ES-I3 (cell line): Measurements from ENCODE around the gene MATR3.
A peak's percentile ranks its signal among the peaks of the same experiment; 100 is the strongest.

ENCODE experiments used
- H3K36me3 ChIP-seq: 2 replicates; pipeline ENCODE4 v1.6.1; 2013; ENCODE audit warnings: mild to moderate bottlenecking, low read length, control low read depth, moderate library complexity; ENCODE audit not compliant: insufficient read depth
- H3K4me1 ChIP-seq: 2 replicates; pipeline ENCODE4 v1.6.1; 2013; ENCODE audit warnings: mild to moderate bottlenecking, control low read depth, low read length; ENCODE audit not compliant: insufficient read depth
- H3K9ac ChIP-seq: 2 replicates; pipeline ENCODE4 v1.6.1; 2013; ENCODE audit warnings: low read depth, mild to moderate bottlenecking, low read length, moderate library complexity
- H3K9me3 ChIP-seq: 2 replicates; pipeline ENCODE4 v1.6.1; 2013; ENCODE audit warnings: mild to moderate bottlenecking, low read length, moderate library complexity; ENCODE audit not compliant: control insufficient read depth, insufficient read depth

MATR3 gene

GRCh38 chr5:139282197-139282557 lies 11.4 kb upstream of the MATR3 start:
- peaks cover 45% of the 10 kb centered on the region for H3K36me3 ChIP-seq
- H3K9ac ChIP-seq, result no peak overlapping the region
- H3K9me3 ChIP-seq, result no peaks in the 10 kb centered on the region
- peaks cover 6% of the 10 kb centered on the region; the same call in 1 of the 2 replicates for H3K4me1 ChIP-seq

GRCh38 chr5:139283252-139284166 lies 10.0 kb upstream of the MATR3 start:
- H3K9ac ChIP-seq, result no peak overlapping the region
- no peaks in the 10 kb centered on the region for H3K9me3 ChIP-seq
- H3K4me1 ChIP-seq, result 0 out of 2 replicates have a peak, but pooled peaks cover 5% of the 10 kb centered on the region
- H3K36me3 ChIP-seq, result peaks cover 41% of the 10 kb centered on the region

DNA sequence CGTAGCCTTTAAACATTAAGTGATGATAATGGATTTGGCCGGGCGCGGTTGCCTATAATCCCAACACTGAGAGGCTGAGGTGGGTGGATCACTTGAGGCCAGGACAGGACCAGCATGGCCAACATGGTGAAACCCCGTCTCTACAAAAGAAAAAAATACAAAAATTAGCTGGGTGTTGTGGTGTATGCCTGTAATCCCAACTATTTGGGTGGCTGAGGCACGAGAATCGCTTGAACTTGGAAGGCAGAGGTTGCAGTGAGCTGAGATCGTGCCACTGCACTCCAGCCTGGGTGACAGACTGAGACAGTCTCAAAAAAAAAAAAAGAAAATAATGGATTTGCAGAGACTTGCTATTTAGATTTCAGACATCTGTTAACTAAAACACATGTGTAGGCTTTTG lies 9.2 kb upstream of the MATR3 start:
- no peaks in the 10 kb centered on the region for H3K9me3 ChIP-seq
- peaks cover 35% of the 10 kb centered on the region for H3K36me3 ChIP-seq
- no peaks in the 10 kb centered on the region for H3K4me1 ChIP-seq
- no peak overlapping the region for H3K9ac ChIP-seq

DNA sequence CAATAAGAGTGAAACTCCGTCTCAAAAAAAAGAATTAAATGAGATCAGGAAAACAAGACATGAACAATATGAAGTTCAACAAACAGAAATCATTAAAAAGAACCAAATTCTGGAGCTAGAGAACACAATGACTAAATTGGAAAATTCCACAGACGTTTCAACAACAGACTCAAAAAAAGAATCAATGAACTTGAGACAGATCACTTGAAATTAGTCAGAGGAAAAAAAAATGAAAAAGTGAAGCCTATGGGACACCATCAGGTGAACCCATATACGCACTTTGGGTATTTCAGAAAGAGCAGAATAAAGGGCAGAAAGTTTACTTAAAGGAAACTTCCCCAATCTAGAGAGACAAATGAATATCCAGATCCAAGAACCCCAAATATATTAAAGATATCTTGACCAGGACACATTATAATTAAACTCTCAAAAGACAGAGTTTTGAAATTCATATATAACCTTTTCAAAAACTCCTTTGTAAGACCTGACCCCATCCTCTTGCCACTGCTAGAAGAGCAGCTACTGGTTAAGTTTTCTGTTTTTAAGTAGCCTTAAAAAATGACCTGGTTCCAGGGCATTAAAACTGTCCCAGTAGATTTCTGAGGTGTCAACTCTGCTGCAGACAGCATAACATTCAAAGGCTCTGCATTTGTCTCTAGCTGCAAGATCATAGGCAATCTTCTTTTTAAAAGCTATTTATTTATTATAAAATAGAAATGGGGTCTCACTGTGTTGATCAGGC lies 7.7 kb upstream of the MATR3 start:
- no peaks in the 10 kb centered on the region for H3K4me1 ChIP-seq
- H3K36me3 ChIP-seq, result peaks cover 25% of the 10 kb centered on the region
- no peaks in the 10 kb centered on the region for H3K9me3 ChIP-seq
- H3K9ac ChIP-seq, result no peak overlapping the region

DNA sequence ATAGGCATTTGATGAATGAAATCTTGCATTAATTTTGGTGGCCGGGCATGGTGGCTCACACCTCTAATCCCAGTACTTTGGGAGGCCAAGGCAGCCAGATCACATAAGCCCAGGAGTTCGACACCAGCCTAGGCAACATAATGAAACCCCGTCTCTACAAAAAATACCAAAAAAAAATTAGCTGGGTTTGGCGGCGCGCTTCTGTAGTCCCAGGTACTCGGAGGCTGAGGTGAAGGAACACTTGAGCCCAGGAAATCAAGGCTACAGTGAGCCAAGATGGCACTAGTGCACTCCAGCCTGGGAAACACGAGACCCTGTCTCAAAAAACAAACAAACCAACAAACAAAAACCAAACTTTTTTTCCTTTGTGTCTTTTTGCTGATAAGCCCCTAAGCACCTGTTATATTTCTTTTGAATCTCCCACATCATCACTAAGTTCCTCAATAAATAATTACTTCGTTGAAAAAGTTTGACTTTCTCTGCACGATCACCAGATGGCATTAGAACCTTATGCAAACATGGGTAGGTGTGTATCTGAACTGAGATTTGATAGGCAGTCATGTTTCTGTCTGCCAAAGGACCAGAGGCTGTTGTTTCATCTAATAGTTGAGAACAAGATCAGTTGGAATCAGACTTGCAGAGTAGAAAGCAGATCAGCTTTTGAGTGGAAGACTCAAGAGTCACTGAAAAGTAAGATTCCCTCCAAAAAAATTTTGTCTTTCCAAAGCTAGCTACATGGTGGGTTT lies 5.5 kb upstream of the MATR3 start:
- Histone ChIP-seq H3K4me1 (no peaks in the 10 kb centered on the region), H3K9me3 (no peaks in the 10 kb centered on the region), H3K9ac (no peak overlapping the region), H3K36me3 (peaks cover 9% of the 10 kb centered on the region)

DNA sequence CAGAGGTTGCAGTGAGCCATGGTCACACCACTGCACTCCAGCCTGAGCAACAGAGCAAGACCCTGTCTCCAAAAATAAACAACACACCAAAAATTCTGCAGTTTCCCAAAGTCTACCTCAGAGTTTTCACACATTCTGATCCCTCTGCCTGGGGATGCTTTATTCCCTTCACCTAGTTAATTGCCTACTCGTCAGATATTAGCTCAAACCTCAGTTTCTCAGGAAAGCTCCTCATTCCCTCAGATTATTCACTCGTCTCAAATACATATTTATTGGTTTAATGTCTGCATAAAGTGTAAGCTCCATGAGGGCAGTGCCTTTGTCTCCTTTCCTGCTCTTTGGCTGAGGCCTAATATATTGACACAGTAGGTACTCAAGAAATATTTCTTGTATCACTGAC lies 2.5 kb upstream of the MATR3 start:
- Histone ChIP-seq H3K36me3 (no peaks in the 10 kb centered on the region; the same call in 1 of the 2 replicates), H3K9me3 (no peaks in the 10 kb centered on the region), H3K4me1 (no peaks in the 10 kb centered on the region; the same call in 1 of the 2 replicates), H3K9ac (no peak overlapping the region)

GRCh38 chr5:139293202-139293506 lies 386 bp upstream of the MATR3 start:
- no peaks in the 10 kb centered on the region for H3K36me3 ChIP-seq
- H3K9me3 ChIP-seq, result no peaks in the 10 kb centered on the region
- peak overlapping the region; percentile 43; the same call in 1 of the 2 replicates for H3K9ac ChIP-seq
- H3K4me1 ChIP-seq, result peaks cover 12% of the 10 kb centered on the region

GRCh38 chr5:139294374-139295165 lies 1.0 kb downstream of the MATR3 start:
- H3K9ac ChIP-seq, result peak overlapping the region; percentile 92
- peaks cover 20% of the 10 kb centered on the region for H3K4me1 ChIP-seq
- no peaks in the 10 kb centered on the region for H3K9me3 ChIP-seq
- H3K36me3 ChIP-seq, result no peaks in the 10 kb centered on the region

DNA sequence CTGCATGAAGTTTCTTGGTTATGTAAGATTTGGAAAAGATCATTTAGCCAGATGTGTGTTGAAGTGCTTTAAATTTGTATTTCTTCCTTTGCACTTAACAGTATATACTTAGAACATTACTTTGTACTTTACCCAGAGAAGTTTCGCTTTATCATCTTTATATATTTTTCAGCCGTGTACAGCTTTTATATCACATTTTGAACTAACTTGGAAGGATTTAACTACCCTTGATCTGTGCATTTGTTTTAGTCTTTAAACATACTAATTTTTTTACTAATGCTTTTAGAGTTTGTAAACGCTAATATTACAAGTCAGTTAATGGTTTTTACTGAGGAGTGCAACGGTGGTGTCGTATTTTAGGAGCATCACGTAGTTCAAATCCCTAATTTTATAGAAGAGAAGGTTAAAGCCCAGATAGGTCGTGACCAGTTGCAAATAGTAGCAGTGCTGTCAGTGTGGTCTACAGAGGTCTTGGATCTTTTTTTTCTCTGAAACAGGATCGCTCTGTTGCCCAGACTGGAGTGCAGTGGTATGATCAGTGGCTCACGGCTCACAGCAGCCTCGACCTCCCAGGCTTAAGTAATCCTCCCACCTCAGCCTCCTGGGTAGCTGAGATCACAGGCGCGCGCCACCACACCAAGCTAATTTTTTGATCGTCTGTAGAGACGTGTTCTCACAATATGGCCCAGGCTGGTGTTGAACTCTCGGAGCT lies 2.0 kb downstream of the MATR3 start:
- peaks cover 20% of the 10 kb centered on the region for H3K4me1 ChIP-seq
- H3K36me3 ChIP-seq, result no peaks in the 10 kb centered on the region
- H3K9me3 ChIP-seq, result no peaks in the 10 kb centered on the region
- peak overlapping the region; percentile 92 for H3K9ac ChIP-seq

GRCh38 chr5:139296198-139296597 lies 2.7 kb downstream of the MATR3 start:
- Histone ChIP-seq H3K9me3 (no peaks in the 10 kb centered on the region), H3K4me1 (peaks cover 20% of the 10 kb centered on the region), H3K9ac (no peak overlapping the region), H3K36me3 (no peaks in the 10 kb centered on the region)

DNA sequence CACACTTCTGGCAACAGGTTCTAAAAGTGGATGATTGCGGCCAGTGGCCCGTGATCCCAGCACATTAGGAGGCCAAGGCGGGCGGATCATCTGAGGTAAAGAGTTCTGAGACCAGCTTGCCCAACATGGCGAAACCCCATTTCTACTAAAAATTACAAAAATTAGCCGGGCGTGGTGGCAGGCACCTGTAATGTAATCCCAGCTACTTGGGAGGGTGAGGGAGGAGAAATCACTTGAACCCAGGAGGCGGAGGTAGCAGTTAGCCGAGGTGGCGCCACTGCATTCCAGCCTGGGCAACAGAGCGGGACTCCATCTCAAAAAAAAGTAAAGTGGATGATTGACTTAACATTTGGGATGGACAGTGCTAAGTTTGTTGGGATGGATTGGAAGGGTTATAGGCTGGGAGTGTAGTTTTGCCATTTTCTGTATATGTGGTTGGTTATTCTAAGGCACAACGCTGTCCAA lies 3.4 kb downstream of the MATR3 start:
- Histone ChIP-seq H3K9me3 (no peaks in the 10 kb centered on the region), H3K9ac (no peak overlapping the region), H3K36me3 (no peaks in the 10 kb centered on the region), H3K4me1 (peaks cover 20% of the 10 kb centered on the region)

GRCh38 chr5:139297439-139298133 lies 4.0 kb downstream of the MATR3 start:
- H3K9ac ChIP-seq, result no peak overlapping the region
- H3K4me1 ChIP-seq, result peaks cover 20% of the 10 kb centered on the region
- no peaks in the 10 kb centered on the region for H3K9me3 ChIP-seq
- no peaks in the 10 kb centered on the region for H3K36me3 ChIP-seq

GRCh38 chr5:139298242-139298641 lies 4.7 kb downstream of the MATR3 start:
- peaks cover 20% of the 10 kb centered on the region for H3K4me1 ChIP-seq
- H3K9ac ChIP-seq, result no peak overlapping the region
- H3K9me3 ChIP-seq, result no peaks in the 10 kb centered on the region
- H3K36me3 ChIP-seq, result no peaks in the 10 kb centered on the region
